GM12891 (cell line): Measurements from ENCODE around the gene SHC4.
"Not testable (repeated sequence)": the region's sequence is repeated elsewhere in the genome, so short reads cannot be mapped to it uniquely, and the experiment has no call there.

Source experiments
- DNase-seq: peaks from one replicate; pipeline ENCODE4 v3.0.0; 2011; ENCODE audit warnings: low spot score; ENCODE audit not compliant: insufficient read length
- FAIRE-seq: peaks from 2 replicates; lab custom pipeline; 2011; peaks lifted over from hg19 to GRCh38; lab: Jason Lieb, UNC
- PAX5 ChIP-seq: IDR thresholded peaks from 2 replicates; pipeline ENCODE4 v1.6.1; 2011; ENCODE audit warnings: low read length, moderate library complexity, mild to moderate bottlenecking; ENCODE audit not compliant: insufficient read depth, severe bottlenecking
- POLR2A ChIP-seq: IDR thresholded peaks from 2 replicates; pipeline ENCODE4 v1.6.1; 2011; ENCODE audit warnings: low read depth, low read length, control low read depth
- POLR2AphosphoS5 ChIP-seq: IDR thresholded peaks from 2 replicates; pipeline ENCODE4 v1.6.1; 2011; ENCODE audit warnings: low read depth, low read length, control low read depth
- POU2F2 ChIP-seq: IDR thresholded peaks from 2 replicates; pipeline ENCODE4 v1.6.1; 2011; ENCODE audit warnings: low read depth, mild to moderate bottlenecking, control low read depth, low read length, moderate library complexity
- SPI1 ChIP-seq: IDR thresholded peaks from 2 replicates; pipeline ENCODE4 v1.6.1; 2011; ENCODE audit warnings: low read depth, low read length, control low read depth
- TAF1 ChIP-seq: IDR thresholded peaks from 2 replicates; pipeline ENCODE4 v1.6.1; 2011; ENCODE audit warnings: low read depth, low read length, control low read depth

SHC4 gene

GRCh38 chr15:48859426-48859825 lies 104.3 kb downstream of the SHC4 start:
- no peak for DNase-seq
- no peak for FAIRE-seq
- TF ChIP-seq SPI1 (no peak), POLR2AphosphoS5 (no peak), POLR2A (no peak), TAF1 (no peak), PAX5 (no peak)

GRCh38 chr15:48858401-48858800 lies 105.3 kb downstream of the SHC4 start:
- TF ChIP-seq POLR2A (no peak), POLR2AphosphoS5 (no peak), POU2F2 (no peak), PAX5 (no peak), SPI1 (no peak), TAF1 (no peak)
- DNase-seq (no peak), FAIRE-seq (no peak)

DNA sequence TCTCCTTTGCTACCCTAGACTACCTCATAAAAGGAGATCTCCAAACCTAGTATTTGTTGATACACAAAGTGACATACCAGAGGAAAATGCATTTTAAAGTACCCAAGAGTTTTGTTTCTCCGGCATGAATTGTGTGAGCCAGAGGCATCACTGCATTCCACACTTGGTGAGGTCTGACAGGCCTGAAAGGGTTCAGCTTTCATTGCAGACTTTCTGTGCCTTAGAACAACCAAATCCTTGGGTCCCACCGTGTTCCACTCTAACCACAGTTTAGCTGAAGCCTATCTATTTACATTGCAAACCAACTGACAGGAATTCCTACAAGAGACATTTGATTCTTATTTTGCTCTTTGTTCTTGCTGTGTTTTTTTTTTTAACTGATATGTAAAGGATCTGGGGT lies 106.8 kb downstream of the SHC4 start:
- no peak for DNase-seq
- FAIRE-seq = no peak
- TF ChIP-seq SPI1 (no peak), PAX5 (no peak), POLR2AphosphoS5 (no peak), POU2F2 (no peak), TAF1 (no peak), POLR2A (no peak)

- FAIRE-seq = no peak
- no peak for DNase-seq
- TF ChIP-seq POLR2A = no peak
- TF ChIP-seq PAX5 = no peak
- TF ChIP-seq POU2F2 = no peak
- no peak for TF ChIP-seq SPI1
- TF ChIP-seq TAF1 = no peak
- no peak for TF ChIP-seq POLR2AphosphoS5
Observed at GRCh38 chr15:48855501-48856440, 107.9 kb downstream of the SHC4 start.

DNA sequence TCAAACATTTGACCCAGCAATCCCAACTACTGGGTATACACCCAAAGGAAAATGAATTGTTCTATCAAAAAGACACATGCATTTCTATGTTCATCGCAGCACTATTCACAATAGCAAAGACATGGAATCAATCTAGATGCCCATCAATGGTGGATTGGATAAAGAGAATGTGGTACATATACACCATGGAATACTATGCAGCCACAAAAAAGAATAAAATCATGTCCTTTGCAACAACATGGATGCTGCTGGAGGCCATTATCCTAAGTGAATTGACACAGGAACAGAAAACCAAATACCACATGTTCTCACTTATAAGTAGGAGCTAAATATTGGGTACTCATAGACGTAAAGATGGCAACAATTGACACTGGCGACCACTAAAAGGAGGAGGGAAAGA lies 109.3 kb downstream of the SHC4 start:
- DNase-seq, FAIRE-seq: not testable (repeated sequence)

DNA sequence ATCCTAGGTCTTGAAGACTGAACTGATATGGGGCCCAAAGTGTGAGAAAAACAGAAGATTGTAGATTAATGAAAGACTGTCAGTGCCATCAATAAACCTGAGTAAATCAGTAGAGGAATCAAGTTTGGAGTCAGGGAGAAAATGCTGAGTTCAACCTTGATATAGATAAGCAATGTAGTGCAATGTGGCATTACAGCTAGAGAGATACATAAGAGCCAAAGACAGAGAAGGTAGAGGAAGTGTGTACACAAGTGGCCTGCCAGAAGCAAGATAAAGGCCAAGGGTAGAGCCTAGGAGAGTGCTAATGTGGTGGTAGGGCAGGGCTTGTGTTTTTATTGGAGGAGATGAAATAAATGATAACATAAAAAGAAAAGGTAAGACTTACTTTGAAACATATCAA lies 111.8 kb downstream of the SHC4 start:
- no peak for TF ChIP-seq POLR2AphosphoS5
- no peak for TF ChIP-seq POU2F2
- TF ChIP-seq PAX5 = no peak
- no peak for TF ChIP-seq SPI1
- no peak for TF ChIP-seq TAF1
- no peak for TF ChIP-seq POLR2A
- FAIRE-seq (no peak), DNase-seq (no peak)

GRCh38 chr15:48850648-48851047 lies 113.1 kb downstream of the SHC4 start:
- no peak for TF ChIP-seq TAF1
- TF ChIP-seq POLR2AphosphoS5 = no peak
- no peak for TF ChIP-seq PAX5
- TF ChIP-seq POLR2A = no peak
- TF ChIP-seq POU2F2 = no peak
- TF ChIP-seq SPI1 = no peak
- FAIRE-seq (no peak), DNase-seq (no peak)

DNA sequence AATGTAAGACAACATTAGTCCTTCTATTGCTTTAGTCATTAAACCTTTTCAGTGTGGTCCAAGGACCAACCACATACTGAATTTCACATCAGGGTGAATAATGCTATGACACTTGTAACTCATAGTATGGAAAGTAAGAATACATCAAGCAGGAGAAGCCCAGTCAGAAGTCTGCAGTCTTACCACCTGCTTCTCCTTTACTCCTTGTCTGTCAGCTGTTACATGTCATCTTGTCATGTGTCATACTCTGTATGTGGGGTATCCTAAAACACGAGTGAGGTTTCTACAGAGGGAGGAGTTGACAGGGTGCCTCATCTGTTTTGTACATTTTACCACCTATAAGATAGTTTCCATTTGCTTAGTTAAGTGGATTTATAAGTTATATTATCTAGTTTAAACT lies 118.6 kb downstream of the SHC4 start:
- no peak for TF ChIP-seq POU2F2
- no peak for TF ChIP-seq PAX5
- TF ChIP-seq POLR2AphosphoS5 = no peak
- no peak for TF ChIP-seq POLR2A
- TF ChIP-seq TAF1 = no peak
- no peak for TF ChIP-seq SPI1
- DNase-seq (no peak), FAIRE-seq (no peak)

GRCh38 chr15:48842501-48842900 lies 121.2 kb downstream of the SHC4 start:
- DNase-seq (no peak), FAIRE-seq (no peak)
- TF ChIP-seq PAX5 = no peak
- TF ChIP-seq POLR2AphosphoS5 = no peak
- TF ChIP-seq POU2F2 = no peak
- no peak for TF ChIP-seq POLR2A

DNA sequence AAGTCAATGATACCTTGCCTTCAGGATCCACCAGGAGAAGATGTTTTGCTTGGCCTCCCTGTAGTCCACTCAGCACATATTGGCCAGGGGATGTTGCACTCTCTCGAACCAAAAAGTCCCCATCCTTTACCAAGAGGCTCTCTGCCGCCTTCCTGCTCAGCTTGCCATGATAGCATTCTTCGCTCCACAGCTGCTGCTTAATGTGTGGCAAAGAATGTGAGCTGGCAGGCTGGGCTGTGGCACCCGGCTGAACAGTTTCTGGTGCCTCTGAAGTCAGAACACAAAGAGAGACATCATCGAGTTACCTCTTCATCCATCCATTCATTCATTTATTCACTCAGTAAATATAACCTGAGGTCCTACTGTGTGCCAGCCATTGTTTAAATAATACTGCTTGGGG lies 129.0 kb downstream of the SHC4 start:
- DNase-seq (no peak), FAIRE-seq (no peak)
- TF ChIP-seq TAF1 (no peak), POLR2AphosphoS5 (no peak), SPI1 (no peak), POLR2A (no peak)
